HG03196 (cell line): ENCODE results near the gene KDM4E.

Source experiments
- ATAC-seq: cut with Tn5 transposase; IDR thresholded peaks from one replicate; pipeline ENCODE4 v1.9.1; 2021; ENCODE audit not compliant: unreplicated experiment

KDM4E gene

GRCh38 chr11:95050595-95051202 lies 25.6 kb downstream of the KDM4E start:
- ATAC-seq, result no peak

- no peak for ATAC-seq
These were observed 29.3 kb downstream of the KDM4E start for GRCh38 chr11:95054356-95054755.

GRCh38 chr11:95055283-95055897 lies 30.3 kb downstream of the KDM4E start:
- peak; percentile 94 for ATAC-seq

GRCh38 chr11:95057959-95058358 lies 32.9 kb downstream of the KDM4E start:
- no peak for ATAC-seq

- no peak for ATAC-seq
These were observed 33.6 kb downstream of the KDM4E start for GRCh38 chr11:95058621-95059020.

GRCh38 chr11:95059046-95059445 lies 34.0 kb downstream of the KDM4E start:
- no peak for ATAC-seq

- no peak for ATAC-seq
These were observed 40.3 kb downstream of the KDM4E start for GRCh38 chr11:95065336-95065735.

- peak; percentile 33 for ATAC-seq
These were observed 41.6 kb downstream of the KDM4E start, which contains the start of gene SRSF8 for GRCh38 chr11:95066716-95067038. Gene SRSF8, plus strand, starts transcription at chr11:95066919. Its CDS starts 308 bp downstream, at chr11:95067227.

- peak; percentile 50 for ATAC-seq
These were observed 42.2 kb downstream of the KDM4E start for GRCh38 chr11:95067039-95067840.

- ATAC-seq, result no peak
These were observed 42.8 kb downstream of the KDM4E start for GRCh38 chr11:95067841-95068219.

- ATAC-seq, result peak; percentile 80
These were observed 43.5 kb downstream of the KDM4E start for GRCh38 chr11:95068549-95068948.

GRCh38 chr11:95070471-95070870 lies 45.4 kb downstream of the KDM4E start:
- no peak for ATAC-seq

- no peak for ATAC-seq
These were observed 47.9 kb downstream of the KDM4E start for GRCh38 chr11:95072948-95073347.

- no peak for ATAC-seq
These were observed 49.9 kb downstream of the KDM4E start for GRCh38 chr11:95074792-95075563.

GRCh38 chr11:95076416-95076815 lies 51.4 kb downstream of the KDM4E start:
- ATAC-seq, result no peak

- ATAC-seq, result no peak
These were observed 51.9 kb downstream of the KDM4E start for GRCh38 chr11:95076981-95077380.
